ENCODE data around the gene LRRC2. TPM values are rescaled to one million over a fixed set of nuclear protein-coding genes. Genes with fewer than 3 reads are reported as not detected.
A peak's percentile ranks its signal among the peaks of the same experiment; 100 is the strongest.

The LRRC2 gene
- total and polyA plus RNA-seq, 9 of the 15 experiments (the other 6 are each of a cell fraction or from before 2014, with no cell fraction given), result 0.01 to 0.04 (median 0.03) TPM; not detected in 5

- TF ChIP-seq MGA (IDR thresholded peaks at IDR 0.05) (peak; percentile 89), ZNF274 (IDR thresholded peaks at IDR 0.05; ENCODE audit: borderline replicate concordance, low read depth, low read length) (no peak), GABPB2 (CRISPR knock-in tag; conservative IDR thresholded peaks at IDR 0.05) (no peak), E2F3 (CRISPR knock-in tag; IDR thresholded peaks at IDR 0.05) (no peak), BACH1 (tag; IDR thresholded peaks at IDR 0.05) (no peak), ZNF639 (CRISPR knock-in tag; conservative IDR thresholded peaks at IDR 0.05 in 1 of 2, IDR thresholded peaks at IDR 0.05 in 1 of 2) (no peak)
These were observed 8.3 kb downstream of the LRRC2 start (continued) for GRCh38 chr3:46557814-46558183.
